GM21825 (cell line): ENCODE measurements around the gene SCT.

Experiments used
- ATAC-seq: cut with Tn5 transposase; IDR thresholded peaks from one replicate; pipeline ENCODE4 v1.9.1; 2021; ENCODE audit warnings: mild to moderate bottlenecking, moderate library complexity; ENCODE audit not compliant: unreplicated experiment

SCT gene

DNA sequence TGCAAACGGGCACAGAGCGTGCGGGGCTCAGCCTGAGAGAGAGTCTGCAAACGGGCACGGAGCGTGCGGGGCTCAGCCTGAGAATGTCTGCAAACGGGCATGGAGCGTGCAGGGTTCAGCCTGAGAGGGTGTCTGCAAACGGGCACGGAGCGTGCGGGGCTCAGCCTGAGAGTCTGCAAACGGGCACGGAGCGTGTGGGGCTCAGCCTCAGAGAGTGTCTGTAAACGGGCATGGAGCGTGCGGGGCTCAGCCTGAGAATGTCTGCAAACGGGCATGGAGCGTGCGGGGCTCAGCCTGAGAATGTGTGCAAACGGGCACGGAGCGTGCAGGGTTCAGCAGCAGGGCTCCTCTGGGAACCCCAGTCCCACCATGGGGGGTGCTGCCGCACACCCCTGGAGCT is 37.2 kb downstream of the SCT start:
- no peak for ATAC-seq

DNA sequence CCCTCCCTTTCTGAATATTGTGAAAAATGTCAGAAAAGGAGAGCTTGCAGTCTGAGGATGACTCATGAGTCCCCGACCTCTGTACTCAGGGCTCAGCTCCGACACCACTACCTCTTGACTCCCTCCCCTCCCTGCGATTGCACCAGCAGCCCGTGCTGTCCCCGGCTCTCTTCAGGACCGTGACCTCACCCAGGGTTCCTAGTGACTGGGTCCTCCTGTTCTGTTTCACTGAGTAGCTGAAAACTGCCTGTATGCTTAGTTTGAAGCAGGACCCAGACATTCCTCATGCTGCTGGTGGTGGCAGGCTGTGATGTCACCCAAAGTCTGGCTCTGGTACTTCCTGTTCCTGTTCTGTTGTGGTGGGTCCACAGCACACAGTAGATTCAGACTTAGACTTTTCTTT is 39.0 kb downstream of the SCT start:
- ATAC-seq = no peak

DNA sequence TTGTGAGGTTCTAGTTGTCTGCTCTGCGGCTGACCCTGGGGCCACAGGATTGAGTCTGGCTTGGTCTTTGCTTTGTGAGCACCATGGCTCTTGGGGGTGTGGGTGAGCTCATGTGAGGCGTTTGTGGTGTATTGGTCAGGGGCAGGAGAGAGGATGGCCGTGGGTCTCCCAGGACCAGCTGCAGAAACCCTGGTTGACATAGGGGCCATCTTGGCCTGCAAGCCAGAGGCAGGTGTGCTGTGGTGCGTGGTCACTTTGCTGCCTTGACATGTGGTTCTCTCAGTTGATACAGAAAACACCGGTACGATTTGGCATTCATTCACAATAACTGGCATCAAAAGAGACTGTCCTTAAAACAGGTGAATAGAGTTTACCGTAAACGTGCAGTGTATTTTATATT is 39.4 kb downstream of the SCT start:
- no peak for ATAC-seq

DNA sequence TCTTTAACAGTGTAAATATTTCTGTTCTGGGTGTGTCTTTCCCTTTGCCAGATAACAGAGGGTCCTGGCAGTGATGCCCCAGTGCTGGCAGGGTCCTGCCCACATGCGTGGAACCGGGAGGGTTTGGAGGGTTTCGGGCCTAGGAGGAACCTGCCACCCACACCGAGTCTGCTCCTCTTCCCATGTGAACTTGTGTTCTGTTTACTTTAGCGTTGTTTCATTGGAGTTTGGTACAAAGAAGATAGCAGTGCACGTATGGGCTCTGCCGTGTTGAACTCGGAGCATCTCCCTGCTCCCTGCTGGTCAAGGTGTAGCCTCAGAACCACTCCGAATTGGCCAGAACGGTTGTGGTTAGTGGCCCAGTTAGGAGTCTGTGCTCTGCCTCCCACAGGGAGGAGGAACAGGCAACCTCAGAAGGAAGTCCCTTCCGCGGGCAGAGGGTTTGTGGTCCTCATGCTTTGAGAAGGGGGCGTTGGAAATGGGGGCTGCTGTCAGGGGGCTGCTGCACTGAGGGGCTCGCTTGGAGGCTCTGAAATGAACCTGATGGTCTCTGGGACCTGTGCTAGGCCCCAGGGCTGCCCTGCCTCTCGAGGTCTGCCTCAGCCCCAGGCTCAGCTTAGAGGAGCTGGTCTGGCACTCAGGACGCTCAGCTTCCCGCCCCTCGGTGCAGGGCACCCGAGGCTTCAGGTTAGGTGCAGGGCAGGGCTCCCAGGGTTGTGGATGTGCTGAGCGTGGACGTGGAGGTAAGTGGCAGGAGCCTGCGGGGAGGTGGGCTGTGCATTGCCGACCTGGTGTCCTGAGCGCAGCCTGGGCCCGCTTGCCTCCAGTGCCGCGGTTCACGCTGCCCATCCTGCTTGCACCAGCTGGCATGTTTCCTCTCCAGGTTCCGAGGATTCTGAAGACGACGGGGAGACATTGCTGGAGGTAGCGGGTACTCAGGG is 40.3 kb downstream of the SCT start:
- ATAC-seq = no peak

DNA sequence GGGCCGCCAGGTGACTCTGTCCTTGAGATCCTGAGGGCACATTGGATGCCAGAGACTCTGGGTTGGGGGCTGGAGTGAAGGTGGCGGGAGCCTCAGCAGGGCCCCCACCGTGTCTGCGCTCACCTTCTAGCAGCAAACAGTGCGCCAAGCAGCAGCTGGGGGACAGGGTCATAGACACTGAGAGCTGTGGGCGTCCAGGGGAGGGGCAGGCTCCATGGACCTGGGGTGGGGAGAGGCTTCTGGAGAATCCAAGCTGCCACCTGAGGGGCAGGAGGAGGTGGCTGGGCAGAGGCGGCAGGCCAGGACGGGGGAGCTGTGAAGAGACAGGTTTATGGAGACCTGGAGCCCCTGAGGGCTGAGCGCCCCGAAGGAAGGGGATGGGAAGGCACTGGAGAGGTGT is 42.7 kb downstream of the SCT start:
- ATAC-seq = no peak

DNA sequence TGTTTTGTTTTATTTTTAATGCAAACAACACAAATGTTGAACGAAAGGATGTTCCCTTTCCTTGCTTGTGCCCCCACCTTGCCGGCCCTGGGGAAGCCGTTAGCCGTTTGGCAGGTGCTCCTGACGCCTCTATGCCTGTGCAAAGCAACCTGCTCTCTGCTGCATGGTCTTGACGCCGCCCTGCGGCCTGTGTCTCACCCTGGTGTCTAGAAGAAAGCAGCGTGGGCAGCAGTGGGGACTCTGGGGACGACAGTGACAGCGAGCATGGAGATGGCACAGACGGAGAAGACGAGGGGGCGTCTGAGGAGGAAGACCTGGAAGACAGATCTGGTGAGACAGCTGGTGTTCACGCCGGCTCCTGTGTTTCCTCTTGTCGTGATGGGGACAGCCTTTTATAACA is 45.2 kb downstream of the SCT start:
- no peak for ATAC-seq

DNA sequence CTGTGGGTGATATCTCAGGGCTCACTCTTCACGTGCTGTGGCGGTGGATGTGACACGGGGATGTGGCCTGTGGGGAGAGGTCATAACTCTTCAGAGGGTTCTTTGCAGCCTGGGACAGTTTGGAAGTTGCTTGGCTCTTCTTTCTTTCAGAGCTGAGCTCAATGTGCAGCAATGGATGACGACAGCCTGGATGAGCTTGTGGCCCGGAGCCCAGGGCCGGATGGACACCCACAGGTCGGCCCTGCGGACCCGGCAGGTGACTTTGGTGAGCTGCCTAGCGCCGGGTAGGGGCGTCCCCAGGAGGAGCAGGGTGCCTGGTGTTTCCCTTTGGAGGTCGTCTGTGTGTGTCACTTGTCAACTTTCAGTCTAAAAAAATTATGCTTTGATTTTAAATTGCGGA is 45.6 kb downstream of the SCT start:
- no peak for ATAC-seq

DNA sequence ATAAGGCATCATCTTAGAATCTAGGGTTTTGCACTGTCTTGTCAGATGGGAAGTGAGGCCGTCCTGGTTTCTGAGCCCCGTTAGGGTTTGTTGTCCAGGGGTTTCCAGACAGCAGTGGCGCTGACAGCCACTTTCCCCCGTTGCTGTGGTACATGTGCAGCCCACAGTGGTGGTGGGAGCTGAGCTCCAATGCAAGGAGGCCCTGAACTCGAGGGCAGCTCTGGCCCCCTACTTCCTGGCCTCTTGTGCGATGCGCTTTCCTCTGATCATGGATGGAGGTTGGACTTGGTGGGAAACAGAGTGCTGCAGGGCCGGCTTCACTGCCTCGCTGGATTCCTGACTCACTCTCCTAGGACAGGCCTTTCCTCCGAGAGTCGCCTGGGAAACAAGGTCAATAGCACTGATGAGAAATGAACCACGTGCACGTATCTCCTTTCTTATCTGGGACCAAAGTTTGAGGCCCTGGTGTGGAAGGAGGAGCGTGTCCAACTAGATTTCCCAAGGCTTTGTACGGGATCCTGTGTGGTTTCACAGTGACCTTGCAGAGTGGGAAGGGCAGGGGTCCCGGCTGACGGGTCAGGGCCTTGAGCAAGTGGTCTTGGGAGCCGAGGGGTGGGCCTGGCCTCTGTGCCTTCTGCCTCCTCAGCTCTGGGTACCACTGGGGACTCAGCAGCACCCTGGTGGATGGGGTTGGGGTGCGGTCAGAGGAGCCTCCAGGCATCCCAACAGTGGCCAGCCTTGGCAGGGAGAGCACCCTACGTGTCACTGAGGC is 47.0 kb downstream of the SCT start:
- no peak for ATAC-seq

DNA sequence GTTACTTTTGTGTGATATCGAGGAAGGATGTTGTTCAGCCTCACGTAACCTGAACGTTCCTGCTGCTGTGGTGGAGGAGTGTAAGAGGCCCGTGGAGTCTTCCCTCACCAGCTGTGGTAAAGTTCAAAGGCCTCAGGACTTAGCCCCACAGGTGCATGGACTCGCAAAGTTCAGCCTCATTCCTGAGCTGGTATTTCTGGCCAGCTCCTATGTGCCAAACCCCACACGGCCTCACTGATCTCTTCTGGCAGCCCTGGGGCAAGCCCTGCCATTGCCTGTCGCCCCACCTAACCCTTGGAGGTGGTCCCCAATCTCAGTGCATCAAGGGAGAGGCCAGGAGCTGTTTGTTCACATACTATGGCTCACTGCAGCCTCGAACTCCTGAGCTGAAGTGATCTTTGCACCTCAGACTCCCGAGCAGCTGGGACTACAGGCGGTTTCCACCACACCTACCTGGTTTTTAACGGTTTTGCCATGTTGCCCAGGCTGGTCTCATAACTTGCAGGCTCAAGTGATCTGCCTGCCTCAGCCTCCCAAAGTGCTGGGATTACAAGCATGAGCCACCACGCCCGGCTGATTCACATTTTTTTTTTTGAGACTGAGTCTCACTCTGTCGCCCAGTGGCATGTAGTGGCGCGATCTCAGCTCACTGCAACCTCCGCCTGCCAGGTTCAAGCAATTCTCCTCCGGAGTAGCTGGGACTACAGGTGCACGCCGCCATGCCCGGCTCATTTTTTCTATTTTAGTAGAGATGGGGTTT is 48.5 kb downstream of the SCT start:
- no peak for ATAC-seq

DNA sequence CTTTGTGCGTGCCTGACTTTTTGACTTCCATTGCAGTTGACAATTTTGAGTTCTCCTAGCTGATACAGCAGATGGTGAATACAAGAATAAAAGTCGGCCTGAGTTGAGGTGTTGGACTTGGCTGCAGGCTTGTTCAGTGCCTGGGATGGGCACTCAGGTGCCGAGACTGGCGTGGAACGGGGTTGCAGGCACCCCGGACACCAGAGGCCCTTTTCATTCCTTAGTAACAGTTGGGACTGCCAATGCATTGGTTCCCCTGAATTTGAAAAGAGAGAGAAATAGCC is 49.4 kb downstream of the SCT start:
- ATAC-seq = no peak

DNA sequence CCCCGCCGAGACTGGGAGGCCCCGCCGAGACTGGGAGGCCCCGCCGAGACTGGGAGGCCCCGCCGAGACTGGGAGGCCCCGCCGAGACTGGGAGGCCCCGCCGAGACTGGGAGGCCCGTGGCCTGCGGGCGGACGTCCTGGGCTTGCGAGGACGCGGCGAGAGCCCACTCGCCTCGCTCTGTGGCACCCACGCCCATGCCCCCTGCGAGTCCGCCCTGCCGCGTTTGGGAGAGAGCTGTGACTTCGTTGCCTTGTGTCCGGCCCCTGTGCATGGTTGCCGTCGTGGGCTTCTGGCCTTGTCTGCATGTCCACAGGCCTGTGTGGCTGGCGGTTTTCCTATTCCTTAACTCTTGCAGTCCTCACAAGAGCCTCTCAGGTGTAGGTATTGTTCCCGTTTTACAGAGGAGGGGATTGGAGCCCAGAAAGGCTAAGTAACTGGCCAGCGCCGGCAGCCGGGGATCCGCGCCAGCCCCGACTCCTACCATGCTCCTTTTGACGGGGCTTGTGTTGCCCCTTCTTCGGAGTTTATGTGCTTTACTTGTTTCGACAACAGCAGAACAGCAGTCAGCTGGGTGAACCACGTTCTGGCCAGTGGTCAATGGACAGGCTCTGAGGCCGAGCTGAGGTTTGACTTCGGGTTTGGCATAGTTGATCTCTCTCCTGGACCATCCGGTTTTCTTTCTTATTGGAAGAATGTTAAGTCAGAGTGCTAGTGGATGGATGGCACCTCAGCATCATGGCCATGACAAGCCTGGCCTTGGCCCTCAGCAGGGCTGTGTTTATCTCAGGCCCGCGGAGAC is 50.0 kb downstream of the SCT start:
- no peak for ATAC-seq
